HG03175 (cell line): ENCODE data around the gene MCM6.
"Not testable (repeated sequence)": the region's sequence is repeated elsewhere in the genome, so short reads cannot be mapped to it uniquely, and the experiment has no call there.

Experiments
- ATAC-seq: cut with Tn5 transposase; IDR thresholded peaks from one replicate; pipeline ENCODE4 v1.9.1; 2021; ENCODE audit warnings: mild to moderate bottlenecking, moderate library complexity; ENCODE audit not compliant: unreplicated experiment

MCM6 gene

GRCh38 chr2:135876066-135876711, at the start of gene MCM6:
Gene MCM6, minus strand, starts transcription at chr2:135876443. Its CDS starts 78 bp downstream, at chr2:135876365.
- peak; percentile 93 for ATAC-seq

GRCh38 chr2:135925571-135925970, 49.3 kb upstream of the MCM6 start:
- ATAC-seq = no peak

GRCh38 chr2:135916207-135916606, 40.0 kb upstream of the MCM6 start:
- ATAC-seq = no peak

- no peak for ATAC-seq
Measured at GRCh38 chr2:135914485-135914884, 38.2 kb upstream of the MCM6 start.

- no peak for ATAC-seq
Measured at GRCh38 chr2:135913727-135914365, 37.6 kb upstream of the MCM6 start.

GRCh38 chr2:135909976-135910375, 33.7 kb upstream of the MCM6 start:
- ATAC-seq = no peak

GRCh38 chr2:135905679-135906078, 29.4 kb upstream of the MCM6 start:
- no peak for ATAC-seq

- ATAC-seq = no peak
Measured at GRCh38 chr2:135904341-135904989, 28.2 kb upstream of the MCM6 start.

GRCh38 chr2:135903650-135904049, 27.4 kb upstream of the MCM6 start:
- no peak for ATAC-seq

GRCh38 chr2:135899567-135899966, 23.3 kb upstream of the MCM6 start:
- no peak for ATAC-seq

- no peak for ATAC-seq
Measured at GRCh38 chr2:135898234-135898786, 22.1 kb upstream of the MCM6 start.

- ATAC-seq = no peak
Measured at GRCh38 chr2:135894930-135895329, 18.7 kb upstream of the MCM6 start.

- ATAC-seq = no peak
Measured at GRCh38 chr2:135893374-135893794, 17.1 kb upstream of the MCM6 start.

GRCh38 chr2:135890835-135891234, 14.6 kb upstream of the MCM6 start:
- no peak for ATAC-seq

GRCh38 chr2:135890149-135890548, 13.9 kb upstream of the MCM6 start:
- no peak for ATAC-seq

GRCh38 chr2:135888587-135888986, 12.3 kb upstream of the MCM6 start:
- not testable (repeated sequence) for ATAC-seq

GRCh38 chr2:135885709-135886108, 9.5 kb upstream of the MCM6 start:
- ATAC-seq = no peak

- no peak for ATAC-seq
Measured at GRCh38 chr2:135882415-135882814, 6.2 kb upstream of the MCM6 start.

GRCh38 chr2:135876770-135877169, 527 bp upstream of the MCM6 start:
- ATAC-seq = not testable (repeated sequence)

GRCh38 chr2:135875491-135876065, 665 bp downstream of the MCM6 start:
- peak; percentile 63 for ATAC-seq

GRCh38 chr2:135874777-135875365, 1.4 kb downstream of the MCM6 start:
- ATAC-seq = no peak
